HCT116 (cell line): ENCODE data around the gene CHRNA4. TPM values are rescaled to one million over a fixed set of nuclear protein-coding genes. Genes with fewer than 3 reads are reported as not detected.

Experiments used
- ATAC-seq: fragments of 200-7000 bp; cut with Tn5 transposase; 2 replicates; pipeline ENCODE4 v1.9.1; 2020; ENCODE audit warnings: mild to moderate bottlenecking, moderate library complexity
- BruUV-seq: library from RNA; stranded (reverse); fragments of 400-500 nt; replicated peaks from 2 replicates; lab custom pipeline; 2021; lab: Mats Ljungman, UMichigan
- CTCF ChIA-PET: fragments of 300-600 bp; sonication (Branson Sonifier 250); formaldehyde crosslinking; loops from one replicate; lab custom pipeline; 2021; ENCODE audit warnings: antibody characterized with exemption; lab: Charles Lee
- POLR2A ChIA-PET: fragments of 300-600, 350-600 bp; sonication (Branson Sonifier 250); formaldehyde crosslinking; loops from one replicate; lab custom pipeline; 2021; ENCODE audit warnings: antibody characterized with exemption; lab: Charles Lee
- RAD21 ChIA-PET, 2 experiments: fragments of 300-600 bp; sonication (Branson Sonifier 250); formaldehyde crosslinking; loops; one replicate each; lab custom pipeline; 2023; ENCODE audit warnings: low total read pairs in 2 of 2; ENCODE audit not compliant: uncharacterized antibody in 2 of 2, unreplicated experiment in 2 of 2, low non-redundant PET in 1 of 2; lab: Charles Lee
- DNase-seq: peaks from one replicate; pipeline ENCODE4 v3.0.0-alpha.2; 2010; ENCODE audit warnings: low read depth, low spot score
- H2AFZ ChIP-seq: fragments of 200-600 bp; shearing (Covaris generic), sonication (generic); 2 replicates; pipeline ENCODE4 v1.6.1; 2017; ENCODE audit warnings: low read depth, mixed run types, mixed read lengths, antibody characterized with exemption, low read length; ENCODE audit not compliant: poor library complexity, severe bottlenecking
- H3K27ac ChIP-seq: 2 replicates; pipeline ENCODE4 v1.5.1; 2012; ENCODE audit warnings: low read depth, low read length
- H3K27me3 ChIP-seq: fragments of 200-600 bp; sonication (generic); 2 replicates; pipeline ENCODE4 v1.6.1; 2016; ENCODE audit warnings: mixed run types, low read length, mixed read lengths; ENCODE audit not compliant: insufficient read depth
- H3K36me3 ChIP-seq, 2 experiments: fragments of 200-500 bp in 1 of 2; fragments of 200-600 bp in 1 of 2; sonication (Bioruptor generic) in 1 of 2; sonication (generic) in 1 of 2; 2 replicates each; pipeline versions ENCODE4 v1.5.1 to v1.6.1; 2014 to 2016; ENCODE audit warnings: low read length in 2 of 2, inconsistent platforms in 1 of 2, mixed read lengths in 1 of 2, mixed run types in 1 of 2; ENCODE audit not compliant: insufficient read depth in 2 of 2, control insufficient read depth in 1 of 2
- H3K4me1 ChIP-seq, 2 experiments: fragments of 200-600 bp in 1 of 2; sonication (generic) in 1 of 2; 2 replicates each; pipeline versions ENCODE4 v1.5.1 to v1.6.1; 2012 to 2017; ENCODE audit warnings: low read length in 2 of 2, inconsistent platforms in 1 of 2, mild to moderate bottlenecking in 1 of 2, mixed read lengths in 1 of 2, mixed run types in 1 of 2, moderate library complexity in 1 of 2; ENCODE audit not compliant: insufficient read depth in 2 of 2, control insufficient read depth in 1 of 2
- H3K4me2 ChIP-seq: fragments of 200-600 bp; sonication (generic); 2 replicates; pipeline ENCODE4 v1.6.1; 2017; ENCODE audit warnings: mixed run types, low read length, mixed read lengths
- H3K4me3 ChIP-seq, 2 experiments: fragments of 200-600 bp in 1 of 2; sonication (generic) in 1 of 2; replicated peaks in 1 of 2; 2 replicates each; pipeline ENCODE4 v1.5.1; 2011 to 2016; ENCODE audit warnings: low read length in 2 of 2, control low read depth in 1 of 2, low read depth in 1 of 2, mild to moderate bottlenecking in 1 of 2, mixed read lengths in 1 of 2, mixed run types in 1 of 2
- H3K79me2 ChIP-seq: fragments of 200-600 bp; sonication (generic); 2 replicates; pipeline ENCODE4 v1.6.1; 2017; ENCODE audit warnings: mild to moderate bottlenecking, mixed run types, low read length, moderate library complexity, mixed read lengths; ENCODE audit not compliant: insufficient read depth
- H3K9ac ChIP-seq: fragments of 200-600 bp; sonication (generic); 2 replicates; pipeline ENCODE4 v1.6.1; 2016; ENCODE audit warnings: low read length, mixed read lengths
- H3K9me2 ChIP-seq: fragments of 200-600 bp; sonication (generic), shearing (Covaris generic); 2 replicates; pipeline ENCODE4 v1.6.1; 2017; ENCODE audit warnings: mixed run types, mild to moderate bottlenecking, moderate library complexity; ENCODE audit not compliant: insufficient read depth
- H3K9me3 ChIP-seq, 2 experiments: fragments of 200-500 bp in 1 of 2; fragments of 200-600 bp in 1 of 2; sonication (Bioruptor generic) in 1 of 2; sonication (generic) in 1 of 2; 2 replicates each; pipeline ENCODE4 v1.6.1; 2014 to 2017; ENCODE audit warnings: low read length in 2 of 2, mixed read lengths in 2 of 2, inconsistent platforms in 1 of 2, low read depth in 1 of 2, mild to moderate bottlenecking in 1 of 2, mixed run types in 1 of 2, moderate library complexity in 1 of 2; ENCODE audit not compliant: control insufficient read depth in 1 of 2, insufficient read depth in 1 of 2
- H4K20me1 ChIP-seq: fragments of 200-600 bp; sonication (generic), shearing (Covaris generic); 2 replicates; pipeline ENCODE4 v1.6.1; 2017; ENCODE audit warnings: mixed run types, mild to moderate bottlenecking, moderate library complexity; ENCODE audit not compliant: insufficient read depth
- ATF3 ChIP-seq: IDR thresholded peaks from 2 replicates; pipeline ENCODE4 v1.6.1; 2012
- CBX3 ChIP-seq: IDR thresholded peaks from 2 replicates; pipeline ENCODE4 v1.6.1; 2012; ENCODE audit warnings: low read depth
- CEBPB ChIP-seq: IDR thresholded peaks from 2 replicates; pipeline ENCODE4 v1.6.1; 2012; ENCODE audit warnings: low read depth
- EGR1 ChIP-seq: IDR thresholded peaks from 2 replicates; pipeline ENCODE4 v1.6.1; 2012; ENCODE audit warnings: low read depth
- ELF1 ChIP-seq: IDR thresholded peaks from 2 replicates; pipeline ENCODE4 v1.6.1; 2012; ENCODE audit warnings: low read depth, borderline replicate concordance
- EZH2phosphoT487 ChIP-seq: fragments of 200-600 bp; IDR thresholded peaks from 2 replicates; pipeline ENCODE4 v1.6.1; 2018; ENCODE audit warnings: antibody characterized with exemption, borderline replicate concordance
- JUND ChIP-seq: IDR thresholded peaks from 2 replicates; pipeline ENCODE4 v1.6.1; 2012
- SIN3A ChIP-seq: IDR thresholded peaks from 2 replicates; pipeline ENCODE4 v1.6.1; 2012; ENCODE audit warnings: low read depth
- SRF ChIP-seq: IDR thresholded peaks from 2 replicates; pipeline ENCODE4 v1.6.1; 2012; ENCODE audit warnings: low read depth
- ZFX ChIP-seq: fragments of 450-650 bp; IDR thresholded peaks from 2 replicates; pipeline ENCODE4 v1.6.1; 2017
- intact Hi-C: fragments of 100-400 bp; cut with micrococcal nuclease; formaldehyde crosslinking; loops from 2 replicates; pipeline ENCODE4 v1.10.0; 2022
- total RNA-seq: library from RNA; stranded (reverse); gene quantifications from one replicate; pipeline ENCODE4 v1.2.1, GENCODE V29; 2021; ENCODE audit not compliant: unreplicated experiment
- TF ChIP-seq, protein P1 (sequence below): IDR thresholded peaks from 2 replicates; pipeline ENCODE4 v1.6.1; 2012; ENCODE audit warnings: low read depth
- TF ChIP-seq, protein P2 (sequence below), 3 experiments: fragments of 200-600 bp in 1 of 3; sonication (generic) in 1 of 3; IDR thresholded peaks in 2 of 3; conservative IDR thresholded peaks in 1 of 3; 2 replicates each; pipeline ENCODE4 v1.5.1; 2012 to 2017; ENCODE audit warnings: low read depth in 2 of 3, low read length in 2 of 3, antibody characterized with exemption in 1 of 3, borderline replicate concordance in 1 of 3, control low read depth in 1 of 3, mild to moderate bottlenecking in 1 of 3, mixed read lengths in 1 of 3, mixed run types in 1 of 3, moderate library complexity in 1 of 3; ENCODE audit not compliant: insufficient read depth in 1 of 3

CHRNA4 gene
- total RNA-seq, 1 experiment from 2014 or later = not detected

- Histone ChIP-seq H3K36me3 (no peaks in the 10 kb centered on the region), H3K4me1 (peaks cover 0 to 4% of the 10 kb centered on the region in 2 experiments; a peak in 1 of 4 replicates), H3K79me2 (no peaks in the 10 kb centered on the region), H4K20me1 (no peaks in the 10 kb centered on the region), H3K27ac (no peak overlapping the region), H3K27me3 (peaks cover 3% of the 10 kb centered on the region; the same call in 1 of the 2 replicates), H3K9ac (no peak overlapping the region), H3K4me3 (no peak overlapping the region), H3K9me3 (peaks cover 0 to 3% of the 10 kb centered on the region in 2 experiments; a peak in 1 of 4 replicates), H2AFZ (no peak overlapping the region), H3K9me2 (no peaks in the 10 kb centered on the region), H3K4me2 (no peak overlapping the region)
- BruUV-seq = no TSS peak
- ChIA-PET POLR2A (no interaction called here), RAD21 (no interaction called here), CTCF (interaction anchor here (1.4 kb wide), 1 partner anchor 11 kb away, joined by 3 read pairs; no protein-coding TSS in a partner anchor)
- intact Hi-C loops = no loop called here
- ATAC-seq (no peak), DNase-seq (no peak)
- TF ChIP-seq, protein P1, sequence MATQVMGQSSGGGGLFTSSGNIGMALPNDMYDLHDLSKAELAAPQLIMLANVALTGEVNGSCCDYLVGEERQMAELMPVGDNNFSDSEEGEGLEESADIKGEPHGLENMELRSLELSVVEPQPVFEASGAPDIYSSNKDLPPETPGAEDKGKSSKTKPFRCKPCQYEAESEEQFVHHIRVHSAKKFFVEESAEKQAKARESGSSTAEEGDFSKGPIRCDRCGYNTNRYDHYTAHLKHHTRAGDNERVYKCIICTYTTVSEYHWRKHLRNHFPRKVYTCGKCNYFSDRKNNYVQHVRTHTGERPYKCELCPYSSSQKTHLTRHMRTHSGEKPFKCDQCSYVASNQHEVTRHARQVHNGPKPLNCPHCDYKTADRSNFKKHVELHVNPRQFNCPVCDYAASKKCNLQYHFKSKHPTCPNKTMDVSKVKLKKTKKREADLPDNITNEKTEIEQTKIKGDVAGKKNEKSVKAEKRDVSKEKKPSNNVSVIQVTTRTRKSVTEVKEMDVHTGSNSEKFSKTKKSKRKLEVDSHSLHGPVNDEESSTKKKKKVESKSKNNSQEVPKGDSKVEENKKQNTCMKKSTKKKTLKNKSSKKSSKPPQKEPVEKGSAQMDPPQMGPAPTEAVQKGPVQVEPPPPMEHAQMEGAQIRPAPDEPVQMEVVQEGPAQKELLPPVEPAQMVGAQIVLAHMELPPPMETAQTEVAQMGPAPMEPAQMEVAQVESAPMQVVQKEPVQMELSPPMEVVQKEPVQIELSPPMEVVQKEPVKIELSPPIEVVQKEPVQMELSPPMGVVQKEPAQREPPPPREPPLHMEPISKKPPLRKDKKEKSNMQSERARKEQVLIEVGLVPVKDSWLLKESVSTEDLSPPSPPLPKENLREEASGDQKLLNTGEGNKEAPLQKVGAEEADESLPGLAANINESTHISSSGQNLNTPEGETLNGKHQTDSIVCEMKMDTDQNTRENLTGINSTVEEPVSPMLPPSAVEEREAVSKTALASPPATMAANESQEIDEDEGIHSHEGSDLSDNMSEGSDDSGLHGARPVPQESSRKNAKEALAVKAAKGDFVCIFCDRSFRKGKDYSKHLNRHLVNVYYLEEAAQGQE = no peak
- no peak for TF ChIP-seq EZH2phosphoT487
- no peak for TF ChIP-seq JUND
- TF ChIP-seq, protein P2, sequence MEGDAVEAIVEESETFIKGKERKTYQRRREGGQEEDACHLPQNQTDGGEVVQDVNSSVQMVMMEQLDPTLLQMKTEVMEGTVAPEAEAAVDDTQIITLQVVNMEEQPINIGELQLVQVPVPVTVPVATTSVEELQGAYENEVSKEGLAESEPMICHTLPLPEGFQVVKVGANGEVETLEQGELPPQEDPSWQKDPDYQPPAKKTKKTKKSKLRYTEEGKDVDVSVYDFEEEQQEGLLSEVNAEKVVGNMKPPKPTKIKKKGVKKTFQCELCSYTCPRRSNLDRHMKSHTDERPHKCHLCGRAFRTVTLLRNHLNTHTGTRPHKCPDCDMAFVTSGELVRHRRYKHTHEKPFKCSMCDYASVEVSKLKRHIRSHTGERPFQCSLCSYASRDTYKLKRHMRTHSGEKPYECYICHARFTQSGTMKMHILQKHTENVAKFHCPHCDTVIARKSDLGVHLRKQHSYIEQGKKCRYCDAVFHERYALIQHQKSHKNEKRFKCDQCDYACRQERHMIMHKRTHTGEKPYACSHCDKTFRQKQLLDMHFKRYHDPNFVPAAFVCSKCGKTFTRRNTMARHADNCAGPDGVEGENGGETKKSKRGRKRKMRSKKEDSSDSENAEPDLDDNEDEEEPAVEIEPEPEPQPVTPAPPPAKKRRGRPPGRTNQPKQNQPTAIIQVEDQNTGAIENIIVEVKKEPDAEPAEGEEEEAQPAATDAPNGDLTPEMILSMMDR (IDR thresholded peaks at IDR 0.05 in 2 of 3, conservative IDR thresholded peaks at IDR 0.05 in 1 of 3; ENCODE audit: borderline replicate concordance in 1 of 3, insufficient read depth in 1 of 3, low read depth in 2 of 3, low read length in 2 of 3) = no peak
- no peak for TF ChIP-seq ELF1
- TF ChIP-seq EGR1 = no peak
- TF ChIP-seq ZFX = no peak
- no peak for TF ChIP-seq SRF
- no peak for TF ChIP-seq CEBPB
- no peak for TF ChIP-seq ATF3
- no peak for TF ChIP-seq SIN3A
- no peak for TF ChIP-seq CBX3
These were observed 62.3 kb downstream of the CHRNA4 start for GRCh38 chr20:63298731-63299312.
